ENCODE data around the gene ZNF385D. TPM values are rescaled to one million over a fixed set of nuclear protein-coding genes. Genes with fewer than 3 reads are reported as not detected.

ZNF385D gene
- total RNA-seq, 4 donors from 2014 or later = 4.2 to 11.2 (median 6.9) TPM

DNA sequence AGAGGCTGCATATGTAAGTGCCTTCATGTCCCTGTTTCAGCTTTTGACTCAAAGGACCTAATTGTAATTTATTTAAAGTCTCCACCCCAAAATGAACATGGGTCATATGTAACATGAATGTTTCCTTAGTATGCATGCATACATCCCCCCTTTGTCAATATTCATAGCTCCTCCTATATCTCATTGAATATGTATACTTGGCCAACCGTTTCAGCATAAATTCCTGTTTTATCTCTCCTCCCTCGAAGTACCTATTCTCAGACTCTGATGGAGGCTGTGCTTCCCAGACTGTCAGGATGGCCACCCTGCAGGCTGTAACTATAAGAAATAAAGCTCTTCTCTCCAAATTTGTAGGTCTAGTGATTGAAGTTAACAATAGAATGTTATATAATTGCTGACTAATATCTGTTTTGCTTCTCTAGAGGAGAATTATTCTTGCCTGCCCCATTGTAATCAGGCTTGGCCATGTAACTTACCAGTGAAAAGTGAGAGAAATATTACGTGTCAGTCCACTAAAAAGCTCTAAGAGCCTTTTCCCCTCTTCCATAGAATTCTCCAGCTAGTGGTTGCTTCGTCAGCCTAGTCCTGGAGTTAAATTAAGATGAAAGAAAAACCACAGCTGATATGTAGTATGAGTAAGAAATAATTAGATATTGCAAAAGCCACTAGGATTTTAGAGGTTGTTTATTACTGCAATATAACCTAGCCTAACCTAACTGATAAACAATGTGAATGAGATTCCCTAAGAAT, 245.1 kb downstream of the ZNF385D start:
- TF ChIP-seq, protein P1, sequence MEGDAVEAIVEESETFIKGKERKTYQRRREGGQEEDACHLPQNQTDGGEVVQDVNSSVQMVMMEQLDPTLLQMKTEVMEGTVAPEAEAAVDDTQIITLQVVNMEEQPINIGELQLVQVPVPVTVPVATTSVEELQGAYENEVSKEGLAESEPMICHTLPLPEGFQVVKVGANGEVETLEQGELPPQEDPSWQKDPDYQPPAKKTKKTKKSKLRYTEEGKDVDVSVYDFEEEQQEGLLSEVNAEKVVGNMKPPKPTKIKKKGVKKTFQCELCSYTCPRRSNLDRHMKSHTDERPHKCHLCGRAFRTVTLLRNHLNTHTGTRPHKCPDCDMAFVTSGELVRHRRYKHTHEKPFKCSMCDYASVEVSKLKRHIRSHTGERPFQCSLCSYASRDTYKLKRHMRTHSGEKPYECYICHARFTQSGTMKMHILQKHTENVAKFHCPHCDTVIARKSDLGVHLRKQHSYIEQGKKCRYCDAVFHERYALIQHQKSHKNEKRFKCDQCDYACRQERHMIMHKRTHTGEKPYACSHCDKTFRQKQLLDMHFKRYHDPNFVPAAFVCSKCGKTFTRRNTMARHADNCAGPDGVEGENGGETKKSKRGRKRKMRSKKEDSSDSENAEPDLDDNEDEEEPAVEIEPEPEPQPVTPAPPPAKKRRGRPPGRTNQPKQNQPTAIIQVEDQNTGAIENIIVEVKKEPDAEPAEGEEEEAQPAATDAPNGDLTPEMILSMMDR (IDR thresholded peaks at IDR 0.05; ENCODE audit: low read depth) = no peak

DNA sequence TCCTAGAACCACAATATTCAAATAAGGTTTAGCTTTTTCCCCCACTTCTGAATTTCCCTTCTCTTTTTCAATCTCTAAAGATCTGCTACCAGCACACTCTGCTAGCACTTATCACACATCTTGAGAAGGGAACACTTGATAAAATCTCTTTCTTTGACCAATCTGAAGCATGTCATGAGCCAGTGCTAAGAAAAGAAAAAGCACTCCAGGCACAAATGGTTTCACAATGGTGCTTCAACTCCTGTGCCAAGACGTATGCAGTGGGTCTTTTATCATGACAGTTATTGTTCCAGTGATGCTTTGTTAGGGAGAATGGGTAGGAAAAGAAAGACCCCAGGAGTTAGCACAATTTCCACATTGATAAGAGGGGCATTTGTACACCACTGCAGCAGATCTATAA, 248.4 kb downstream of the ZNF385D start:
- TF ChIP-seq, protein P1 (IDR thresholded peaks at IDR 0.05; ENCODE audit: low read depth) = no peak

DNA sequence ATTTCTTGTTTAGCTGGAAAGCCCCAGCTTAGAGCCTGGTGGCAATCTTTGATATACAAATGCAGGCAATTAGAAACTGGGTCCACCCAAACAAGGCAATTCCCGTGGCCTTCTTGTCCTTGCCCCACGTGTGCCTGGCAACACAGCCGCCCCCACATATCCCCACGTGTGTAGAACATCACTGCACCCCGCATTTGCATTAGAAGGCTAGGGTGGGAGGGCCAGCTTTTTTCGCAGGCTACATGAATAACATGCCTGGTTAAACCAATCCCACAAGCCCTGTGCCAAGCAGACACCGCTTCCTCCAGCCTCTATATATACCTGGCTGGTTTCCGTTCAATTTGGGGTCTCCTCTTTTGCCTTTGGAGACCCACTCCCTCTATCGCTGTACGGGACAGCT, 250.2 kb downstream of the ZNF385D start:
- TF ChIP-seq, protein P1 (IDR thresholded peaks at IDR 0.05; ENCODE audit: low read depth) = no peak

DNA sequence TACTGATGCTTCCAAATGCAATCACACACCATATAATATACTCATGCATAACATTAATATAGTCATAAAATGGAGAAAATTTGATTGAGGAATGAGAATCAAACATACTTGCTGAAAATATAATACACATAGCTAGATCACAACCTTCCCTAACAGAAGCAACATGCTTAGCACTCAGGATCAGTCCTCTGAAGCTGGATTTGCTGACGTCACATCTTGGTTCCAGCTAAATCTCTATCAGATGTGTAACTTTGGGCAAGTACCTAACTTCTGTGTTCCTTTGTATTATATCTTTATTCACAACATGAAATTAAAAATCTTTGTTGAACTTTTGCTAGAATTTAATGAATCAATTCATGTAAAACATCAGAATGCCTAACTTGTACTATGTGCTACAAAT, 263.5 kb downstream of the ZNF385D start:
- TF ChIP-seq, protein P1 (IDR thresholded peaks at IDR 0.05; ENCODE audit: low read depth) = no peak

DNA sequence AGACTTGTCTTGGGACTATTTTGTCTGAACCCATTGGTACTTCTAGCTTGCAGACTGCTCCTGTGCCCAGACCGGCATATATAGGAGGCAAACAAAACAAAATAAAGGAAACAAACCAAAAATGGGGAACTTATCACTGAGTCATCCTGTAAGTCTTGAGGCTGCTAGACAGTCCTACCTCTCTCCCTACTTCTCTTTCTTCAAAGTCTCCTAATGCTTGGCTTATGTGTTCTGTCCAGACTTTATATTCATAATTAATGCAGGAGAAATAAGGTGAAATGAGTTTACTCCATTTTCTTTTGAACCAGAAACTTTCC, 266.2 kb downstream of the ZNF385D start:
- TF ChIP-seq, protein P1 (IDR thresholded peaks at IDR 0.05; ENCODE audit: low read depth) = no peak

DNA sequence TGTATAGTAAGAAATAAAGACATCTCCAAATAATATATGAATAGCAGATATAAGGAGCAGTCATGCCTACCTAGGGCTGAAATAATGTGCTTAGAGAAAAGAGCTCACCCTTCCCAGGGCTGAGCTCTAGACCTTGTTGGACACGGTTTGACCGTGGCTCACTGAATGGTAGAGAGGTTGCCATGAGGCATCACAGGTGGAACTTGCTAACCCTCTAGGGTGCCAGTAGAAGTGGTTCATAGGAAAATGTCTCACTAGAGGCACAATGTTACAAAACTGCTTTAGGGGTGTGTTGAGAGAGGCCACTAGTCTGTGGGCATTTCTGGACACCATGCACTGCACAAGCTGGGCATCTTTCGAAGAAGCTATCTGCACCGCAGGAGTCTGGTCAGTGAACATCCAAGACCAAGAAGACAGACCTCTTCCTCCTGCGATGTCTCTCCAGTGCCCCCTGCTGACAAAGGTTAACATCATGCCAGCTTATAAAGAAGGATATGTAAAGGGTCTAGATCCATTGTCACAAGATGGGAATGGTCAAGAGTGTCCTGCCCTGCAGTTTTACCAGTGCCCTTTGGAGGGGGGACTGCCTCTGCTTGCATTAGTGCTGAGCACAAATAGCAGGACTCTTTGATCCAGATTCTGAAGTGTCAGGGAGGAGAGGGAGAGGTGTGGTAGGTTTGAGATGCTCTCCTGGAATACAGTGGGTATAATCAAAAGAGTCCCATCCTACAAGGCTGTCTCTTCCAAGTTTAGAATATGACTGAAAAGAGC, 266.8 kb downstream of the ZNF385D start:
- TF ChIP-seq, protein P1 (IDR thresholded peaks at IDR 0.05; ENCODE audit: low read depth) = no peak

DNA sequence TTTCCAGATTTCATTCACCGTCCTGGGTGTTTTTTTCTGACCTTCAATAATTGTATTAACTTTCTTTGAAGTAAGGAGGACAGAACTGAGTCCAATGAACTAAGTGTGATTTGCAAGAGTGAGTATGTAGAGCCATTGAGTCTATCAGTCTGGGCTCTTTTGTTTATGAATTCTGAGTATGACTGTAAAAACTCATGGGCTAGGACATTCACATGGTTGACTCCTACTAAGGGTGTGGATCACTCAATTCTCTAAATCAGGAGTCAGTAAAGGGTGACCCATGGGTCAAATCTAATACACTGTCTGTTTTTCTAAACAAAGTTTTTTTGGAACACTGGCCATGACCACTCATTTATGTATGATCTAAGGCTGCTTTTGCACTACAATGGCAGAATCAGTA, 269.0 kb downstream of the ZNF385D start:
- TF ChIP-seq, protein P1 (IDR thresholded peaks at IDR 0.05; ENCODE audit: low read depth) = no peak
